NCI-H526 treated with DMSO at 0.1 percent for 48 hours (cell line): ENCODE results near the gene MYL4.
"Not testable (repeated sequence)": the region's sequence is repeated elsewhere in the genome, so short reads cannot be mapped to it uniquely, and the experiment has no call there.

Source experiments
- DNase-seq: peaks from one replicate; lab custom pipeline; 2025; lab: John Stamatoyannopoulos, UW

The MYL4 gene

DNA sequence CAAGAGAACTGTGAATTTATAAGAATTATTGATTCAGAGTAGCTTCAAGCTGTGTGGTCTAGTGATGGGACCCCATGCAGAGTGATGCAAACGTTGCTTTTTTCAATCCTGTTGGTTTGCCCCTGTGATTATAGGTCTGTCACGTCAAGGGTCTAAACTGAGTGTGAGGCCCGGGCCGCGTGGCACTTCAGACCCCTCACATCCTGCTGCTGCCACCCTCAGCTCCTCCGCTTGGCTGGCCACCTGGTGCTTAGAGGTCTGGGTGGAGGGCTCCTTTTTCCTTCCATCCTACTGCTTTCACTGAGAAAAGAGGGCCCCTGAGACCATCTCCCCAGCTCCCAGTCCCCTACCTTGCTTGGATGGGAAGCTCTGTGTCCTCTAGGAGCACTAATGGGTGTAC is 12.0 kb downstream of the MYL4 start:
- DNase-seq = no peak

DNA sequence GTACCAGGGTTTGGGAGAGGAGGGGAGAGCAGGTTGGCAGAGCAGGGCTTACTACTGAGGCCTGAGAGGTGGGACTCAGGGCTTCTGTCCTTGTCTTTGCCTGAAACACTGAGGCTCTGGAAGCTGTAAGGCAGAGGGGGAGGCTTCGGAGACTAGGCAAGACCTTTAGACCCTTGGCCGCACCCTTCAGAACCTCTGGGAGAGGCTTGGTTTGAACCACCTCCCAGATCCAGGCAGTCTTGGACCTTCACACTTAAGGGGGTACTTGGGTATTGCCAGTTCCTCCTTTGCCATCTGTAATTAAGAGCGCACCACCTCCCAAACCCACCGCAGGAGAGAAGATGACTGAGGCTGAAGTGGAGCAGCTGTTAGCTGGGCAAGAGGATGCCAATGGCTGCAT is 12.9 kb downstream of the MYL4 start:
- DNase-seq = no peak

DNA sequence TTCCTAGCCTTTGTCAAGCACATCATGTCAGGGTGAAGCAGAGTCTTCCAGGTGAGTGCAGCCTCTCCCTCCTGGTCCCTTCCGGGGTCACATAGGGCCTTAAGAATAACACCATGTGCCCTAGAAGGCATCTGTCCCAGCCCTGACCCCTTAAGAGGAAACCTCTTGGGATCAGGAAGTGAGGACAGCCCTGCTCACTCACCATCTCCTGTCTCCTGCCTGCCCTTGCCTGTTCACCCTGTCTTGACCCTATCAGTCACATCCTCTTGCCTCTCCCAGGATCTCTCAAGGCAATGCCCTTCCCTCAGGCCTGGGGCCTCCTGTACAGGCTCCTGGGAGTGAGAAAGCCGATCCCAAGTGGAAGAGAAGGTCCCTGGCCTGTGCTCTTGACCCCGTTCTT is 13.9 kb downstream of the MYL4 start:
- DNase-seq = no peak

DNA sequence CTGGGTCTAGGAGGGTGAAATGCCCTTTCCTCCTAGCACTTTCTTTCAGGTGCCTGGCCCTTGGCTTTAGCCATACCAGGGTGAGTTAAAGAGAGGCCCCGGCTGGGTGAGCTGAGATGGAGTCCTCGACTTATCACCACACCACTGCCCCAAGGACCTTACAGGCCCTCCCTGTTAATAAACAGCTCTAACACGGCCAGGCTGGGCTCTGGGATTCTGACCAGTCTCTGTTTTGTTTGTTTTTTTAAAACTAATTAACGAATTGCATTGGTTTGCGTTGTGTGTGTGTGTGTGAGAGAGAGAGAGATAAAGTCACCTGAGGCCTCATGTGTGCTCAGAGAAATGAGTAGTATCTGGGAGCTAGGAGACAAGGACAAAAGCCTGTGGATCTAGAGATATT is 14.3 kb downstream of the MYL4 start:
- DNase-seq = no peak

DNA sequence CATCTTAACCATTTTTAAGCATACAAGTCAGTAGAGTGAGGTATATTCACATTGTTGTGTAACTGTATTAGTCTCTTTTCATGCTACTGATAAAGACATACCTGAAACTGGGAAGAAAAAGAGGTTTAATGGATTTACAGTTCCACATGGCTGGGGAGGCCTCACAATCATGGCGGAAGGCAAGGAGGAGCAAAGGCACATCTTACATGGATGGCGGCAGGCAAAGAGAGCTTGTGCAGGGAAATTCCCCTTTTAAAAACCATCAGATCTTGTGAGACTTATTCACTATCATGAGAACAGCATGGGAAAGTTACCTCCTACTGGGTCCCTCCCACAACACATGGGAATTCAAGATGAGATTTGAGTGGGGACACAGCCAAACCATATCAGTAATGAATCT is 14.9 kb downstream of the MYL4 start:
- not testable (repeated sequence) for DNase-seq

DNA sequence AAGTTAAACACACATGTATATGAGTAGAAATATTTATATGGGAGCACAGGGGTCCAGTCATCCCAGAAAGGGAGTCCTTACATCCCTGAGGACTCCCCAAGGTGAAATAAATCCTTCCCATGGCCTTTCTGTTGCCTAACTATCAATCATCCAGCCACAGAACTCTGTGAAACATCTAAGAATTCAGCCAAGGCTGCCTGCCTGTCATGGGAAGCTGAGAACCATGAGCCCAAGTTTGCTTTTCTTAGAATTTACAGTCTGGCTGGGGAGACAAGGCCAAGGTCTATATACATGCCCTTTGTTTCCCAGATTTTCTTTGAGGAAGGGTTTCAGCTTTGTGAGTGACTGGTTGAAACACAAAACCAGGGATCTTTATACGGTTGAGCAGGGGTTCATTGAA is 15.8 kb downstream of the MYL4 start:
- no peak for DNase-seq

DNA sequence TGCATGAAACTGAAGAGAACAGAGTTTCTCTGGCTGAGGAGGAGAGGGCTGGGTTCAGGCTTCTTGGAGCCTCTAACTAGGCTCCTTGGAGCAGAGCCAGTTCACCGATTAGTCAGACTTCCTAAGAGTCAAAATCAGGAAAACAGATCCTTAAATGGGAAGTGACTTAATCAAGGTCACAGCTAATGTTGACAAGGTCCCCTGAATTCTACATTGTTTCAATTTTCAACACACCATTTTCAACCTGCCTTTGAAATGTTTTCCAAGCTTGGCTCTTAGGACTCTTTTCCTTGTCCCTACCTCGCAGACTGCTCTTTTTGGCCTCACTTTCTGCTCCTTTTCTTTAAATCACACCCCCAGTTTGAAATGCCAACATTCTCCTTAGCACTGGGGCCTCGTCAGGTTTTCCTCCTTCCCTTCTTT is 16.3 kb downstream of the MYL4 start:
- no peak for DNase-seq

DNA sequence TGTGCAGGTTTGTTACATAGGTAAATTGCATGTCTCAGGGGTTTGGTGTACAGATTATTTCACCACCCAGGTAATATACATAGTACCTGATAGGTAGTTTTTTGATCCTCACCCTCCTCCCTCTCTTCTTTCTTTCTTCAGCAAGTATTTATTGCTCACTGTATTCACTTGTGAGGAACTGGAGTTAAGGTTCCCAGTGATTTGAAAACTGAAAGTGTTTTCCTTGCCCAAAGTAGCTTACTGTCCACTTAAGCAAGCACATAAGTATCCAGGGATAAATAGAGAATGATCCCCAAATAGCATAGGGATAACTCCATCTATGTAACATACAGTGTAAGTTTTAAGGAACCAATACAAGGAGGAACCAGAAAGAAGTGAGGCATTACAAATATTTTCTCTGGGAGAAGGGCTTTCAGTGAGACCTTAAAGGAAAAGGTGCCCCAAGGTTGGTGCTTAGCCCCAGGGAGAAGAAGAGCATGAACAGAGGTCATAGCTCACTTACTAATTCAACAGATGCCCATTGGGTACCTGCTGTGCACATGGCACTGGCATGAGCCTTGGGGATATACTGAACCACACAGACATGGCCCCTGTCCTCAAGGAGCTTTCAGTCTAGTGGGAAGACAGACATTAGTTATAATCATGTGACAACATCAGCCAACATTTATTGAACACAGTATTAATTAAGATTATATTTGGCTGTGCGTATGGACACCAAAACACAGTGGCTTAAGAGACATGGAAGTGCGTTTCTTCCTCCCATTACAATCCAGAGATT is 17.0 kb downstream of the MYL4 start:
- DNase-seq = no peak

DNA sequence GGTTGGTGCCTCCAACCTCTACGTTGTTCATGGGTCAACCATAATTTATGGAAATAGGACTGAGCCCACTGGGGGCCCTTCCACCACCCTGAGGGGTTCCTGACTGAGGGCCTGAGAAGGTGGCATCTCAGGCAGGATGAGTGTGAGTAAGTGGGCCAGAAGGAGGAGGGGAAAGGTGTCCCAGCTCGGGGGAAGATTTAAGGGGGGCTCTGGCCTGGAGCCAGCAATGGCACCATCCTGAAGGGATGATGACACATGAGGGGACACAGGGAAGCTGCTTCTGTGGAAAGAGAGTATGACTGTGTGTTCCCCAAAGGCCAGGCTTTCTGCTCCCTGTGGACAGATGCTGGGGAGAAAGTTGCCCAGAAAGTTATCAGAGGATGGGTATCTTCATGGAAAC is 18.7 kb downstream of the MYL4 start:
- no peak for DNase-seq

DNA sequence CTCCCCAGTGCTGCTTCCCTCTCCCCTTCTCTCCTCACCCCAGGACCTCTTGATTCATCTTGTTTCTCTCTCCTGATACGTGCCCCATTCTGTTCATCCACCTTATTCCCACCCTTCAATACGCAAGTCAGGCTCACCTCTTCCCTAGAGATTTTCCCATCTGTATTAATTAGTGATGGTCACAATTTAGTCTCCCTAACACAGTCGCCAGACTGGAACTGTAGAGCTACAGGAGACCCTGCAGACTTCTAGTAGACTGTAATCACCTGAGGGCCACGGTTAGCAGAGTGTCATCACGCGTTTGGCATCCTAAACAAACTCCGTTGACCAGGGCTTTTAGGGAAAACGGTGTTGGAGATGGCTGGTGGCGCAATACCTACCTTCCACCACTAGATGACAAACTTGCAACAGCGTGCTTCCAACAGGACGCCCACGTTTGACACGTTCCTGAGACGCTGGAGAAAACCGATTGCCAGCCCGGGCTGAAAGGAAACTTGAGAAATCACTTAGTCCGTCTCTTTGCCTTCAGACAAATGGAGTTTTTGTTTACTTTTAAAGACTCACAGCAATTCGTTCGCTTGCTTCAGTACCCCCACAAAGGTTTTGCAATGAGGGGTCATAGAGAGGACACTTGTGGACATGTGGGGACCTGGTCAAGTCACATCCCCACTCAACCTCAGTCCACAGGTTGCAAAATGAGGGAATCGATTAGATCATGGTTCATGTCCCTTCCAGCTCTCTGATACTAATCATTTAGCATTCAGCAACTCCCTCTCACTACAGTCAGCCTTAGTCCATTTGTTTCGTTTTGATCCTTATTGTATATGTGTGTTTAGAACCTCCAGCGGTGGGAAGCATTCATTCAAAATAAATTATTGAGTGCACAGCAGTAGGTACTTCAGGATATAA is 20.6 kb downstream of the MYL4 start:
- peak; percentile 83 for DNase-seq

DNA sequence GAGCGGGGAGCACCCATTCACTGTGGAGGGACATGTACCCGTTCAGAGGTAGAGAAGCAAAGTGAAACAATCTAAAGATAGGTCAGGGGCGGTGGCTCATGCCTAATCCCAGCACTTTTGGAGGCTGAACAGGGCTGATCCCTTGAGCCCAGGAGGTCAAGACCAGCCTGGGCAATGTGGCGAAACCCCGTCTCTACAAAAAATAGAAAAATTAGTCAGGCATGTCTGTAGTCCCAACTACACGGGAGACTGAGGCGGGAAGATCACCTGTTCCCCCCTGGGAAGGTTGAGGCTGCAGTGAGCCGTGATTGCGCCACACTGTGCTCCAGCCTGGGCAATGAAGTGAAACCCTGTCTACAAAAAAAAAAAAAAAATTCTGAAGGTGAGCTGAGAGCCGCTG is 21.7 kb downstream of the MYL4 start:
- DNase-seq = no peak

DNA sequence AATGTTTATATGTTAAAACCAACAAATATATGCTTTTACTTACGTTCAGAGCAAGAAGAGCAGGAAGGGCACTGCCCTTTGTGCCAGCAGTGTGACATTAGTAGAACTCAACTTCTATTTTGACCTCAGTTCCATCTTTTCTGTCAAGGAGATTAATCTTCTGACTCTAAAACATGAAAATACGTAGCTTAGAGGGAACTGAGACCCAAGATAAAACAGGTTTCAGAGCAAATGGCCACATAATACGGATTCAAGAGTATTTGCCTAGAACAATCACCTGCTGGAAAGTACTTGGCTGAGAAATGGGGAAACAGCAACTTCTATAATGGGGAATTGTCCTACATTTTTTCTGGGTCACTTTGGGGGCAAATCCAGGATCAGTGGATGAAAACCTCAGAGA is 22.2 kb downstream of the MYL4 start:
- DNase-seq = no peak

DNA sequence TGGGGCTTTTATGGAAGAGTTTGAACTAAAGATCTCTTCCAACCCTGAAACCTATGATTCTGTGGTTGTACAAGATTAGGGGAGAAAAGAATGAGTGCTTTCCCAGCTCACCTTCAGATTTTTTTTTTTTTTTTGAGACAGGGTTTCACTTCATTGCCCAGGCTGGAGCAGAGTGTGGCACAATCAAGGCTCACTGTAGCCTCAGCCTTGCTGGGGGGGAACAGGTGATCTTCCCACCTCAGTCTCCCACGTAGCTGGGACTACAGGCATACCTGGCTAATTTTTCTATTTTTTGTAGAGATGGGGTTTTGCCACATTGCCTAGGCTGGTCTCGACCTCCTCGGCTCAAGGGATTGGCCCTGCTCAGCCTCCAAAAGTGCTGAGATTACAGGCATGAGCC is 22.7 kb downstream of the MYL4 start:
- DNase-seq = no peak

DNA sequence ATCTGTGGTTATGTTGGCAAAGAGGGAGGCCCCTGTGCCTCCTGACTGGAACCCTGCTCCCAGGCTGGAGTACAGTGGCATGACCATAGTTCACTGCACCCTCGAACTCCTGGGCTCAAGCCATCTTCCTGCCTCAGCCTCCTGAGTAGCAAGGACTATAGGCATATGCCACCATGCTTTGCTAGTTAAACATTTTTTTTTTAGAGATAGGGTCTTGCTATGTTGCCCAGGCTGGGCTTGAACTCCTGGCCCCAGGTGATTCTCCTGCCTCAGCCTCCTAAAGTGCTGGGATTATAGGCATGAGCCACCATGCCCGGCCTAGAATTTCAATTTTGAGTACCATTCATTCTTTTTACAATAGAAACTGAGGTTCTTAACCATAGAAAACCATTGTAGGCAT is 23.3 kb downstream of the MYL4 start:
- DNase-seq = no peak

DNA sequence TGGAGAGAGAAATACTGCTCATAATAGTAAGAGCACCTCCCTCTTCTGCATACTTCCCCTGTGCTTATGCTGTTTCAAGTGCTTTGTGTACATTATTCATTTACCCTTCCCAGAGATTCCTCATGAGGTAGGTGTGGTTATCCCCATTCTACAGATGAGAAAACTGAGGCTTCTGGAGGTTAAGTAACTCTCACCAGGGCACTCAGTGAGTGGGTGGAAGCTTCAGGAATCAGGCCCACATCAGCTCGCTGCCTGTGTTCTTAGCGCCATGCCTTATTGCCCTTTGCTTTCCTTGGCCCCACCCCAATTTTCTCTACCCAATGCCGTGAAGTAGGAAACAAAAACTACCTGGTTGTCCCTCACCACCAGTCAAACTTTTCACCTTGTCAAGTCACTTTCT is 26.4 kb downstream of the MYL4 start:
- DNase-seq = no peak

DNA sequence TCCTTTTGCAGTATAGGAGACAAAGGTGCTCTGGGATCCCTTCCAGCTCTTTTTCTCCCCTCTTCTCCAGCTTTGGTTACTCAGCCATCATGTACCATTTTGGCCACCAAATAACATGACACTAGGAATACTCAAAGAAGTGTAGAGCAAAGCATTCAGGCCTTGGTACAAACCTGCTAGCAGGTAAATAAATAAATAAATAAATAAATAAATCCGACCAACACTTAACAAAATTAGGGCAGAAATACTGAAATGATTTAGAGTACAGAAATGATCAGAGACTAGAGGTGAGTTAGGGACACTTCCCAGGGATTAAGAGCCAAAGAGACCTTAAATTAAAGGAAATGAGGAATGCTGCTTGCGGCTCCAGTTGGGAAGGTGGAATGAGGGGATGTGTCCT is 26.8 kb downstream of the MYL4 start:
- no peak for DNase-seq

DNA sequence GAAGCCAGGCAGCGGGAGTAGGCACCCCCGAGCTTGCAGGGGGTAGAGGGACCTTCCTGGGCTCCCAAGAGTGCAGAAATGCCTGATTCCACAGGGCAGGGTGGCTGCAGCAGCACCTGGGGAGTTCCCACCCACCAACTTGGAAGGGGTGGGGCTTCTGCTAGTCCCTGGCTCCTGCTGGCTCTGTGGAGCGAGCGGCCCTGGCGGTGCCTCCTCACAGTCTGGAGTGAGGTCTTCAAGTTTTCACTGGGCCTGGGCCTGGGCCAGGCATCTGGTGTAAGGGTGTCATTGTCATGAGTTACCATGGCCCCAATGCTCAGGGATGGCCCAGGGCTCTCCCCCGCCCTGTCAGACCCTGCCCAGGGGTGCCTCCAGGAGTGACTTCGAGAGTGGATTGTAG is 28.7 kb downstream of the MYL4 start:
- no peak for DNase-seq

DNA sequence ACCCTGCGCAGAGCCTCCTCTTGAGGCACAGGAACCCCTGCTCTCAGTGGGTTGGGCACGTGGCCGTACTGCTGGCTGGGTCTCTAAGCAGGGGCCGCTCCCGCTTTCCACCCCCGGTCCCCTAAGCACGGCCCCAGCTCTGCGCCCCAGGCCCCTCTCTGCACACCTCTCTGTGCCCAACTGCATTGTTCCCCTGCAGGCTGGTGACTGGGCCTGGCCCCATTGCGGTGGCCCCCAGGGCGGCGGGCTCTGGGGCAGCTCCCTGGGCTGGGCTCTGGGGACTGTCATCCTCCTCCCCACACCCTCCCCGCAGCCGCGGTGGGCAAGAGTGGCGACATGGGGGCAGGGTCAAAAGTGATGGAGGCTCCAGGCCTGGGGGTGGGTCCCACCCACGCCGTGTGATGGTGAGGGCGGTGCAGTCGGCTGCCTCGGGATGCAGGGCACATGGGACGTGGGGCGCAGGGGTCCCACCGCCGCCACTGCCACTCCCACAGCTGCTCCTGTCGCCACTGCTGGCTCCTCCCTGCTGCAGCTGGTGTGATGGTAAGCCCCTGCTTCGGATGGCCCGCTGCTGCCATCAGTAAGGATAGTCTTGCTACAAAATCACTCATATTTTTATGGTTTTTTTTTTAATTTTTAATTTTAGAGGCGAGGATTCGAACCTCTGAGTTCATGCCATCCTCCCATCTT is 29.3 kb downstream of the MYL4 start:
- DNase-seq = no peak

DNA sequence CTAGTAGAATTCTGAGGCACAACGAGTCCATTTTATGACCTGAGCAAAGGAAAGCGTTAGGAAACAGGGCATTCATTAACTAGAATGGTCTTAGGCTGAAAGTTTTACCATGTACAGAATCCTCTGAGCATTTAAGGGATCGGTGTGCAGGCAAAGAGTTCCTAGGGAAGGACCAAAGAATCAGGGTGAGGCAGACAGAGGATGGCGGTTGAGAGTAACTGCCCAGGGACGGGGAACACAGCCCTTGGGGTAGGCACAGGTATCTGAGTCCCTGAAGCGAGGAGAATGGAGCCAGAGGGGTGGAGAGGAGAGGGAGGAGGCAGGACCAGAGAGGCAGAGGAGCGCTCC is 30.4 kb downstream of the MYL4 start:
- DNase-seq = no peak

DNA sequence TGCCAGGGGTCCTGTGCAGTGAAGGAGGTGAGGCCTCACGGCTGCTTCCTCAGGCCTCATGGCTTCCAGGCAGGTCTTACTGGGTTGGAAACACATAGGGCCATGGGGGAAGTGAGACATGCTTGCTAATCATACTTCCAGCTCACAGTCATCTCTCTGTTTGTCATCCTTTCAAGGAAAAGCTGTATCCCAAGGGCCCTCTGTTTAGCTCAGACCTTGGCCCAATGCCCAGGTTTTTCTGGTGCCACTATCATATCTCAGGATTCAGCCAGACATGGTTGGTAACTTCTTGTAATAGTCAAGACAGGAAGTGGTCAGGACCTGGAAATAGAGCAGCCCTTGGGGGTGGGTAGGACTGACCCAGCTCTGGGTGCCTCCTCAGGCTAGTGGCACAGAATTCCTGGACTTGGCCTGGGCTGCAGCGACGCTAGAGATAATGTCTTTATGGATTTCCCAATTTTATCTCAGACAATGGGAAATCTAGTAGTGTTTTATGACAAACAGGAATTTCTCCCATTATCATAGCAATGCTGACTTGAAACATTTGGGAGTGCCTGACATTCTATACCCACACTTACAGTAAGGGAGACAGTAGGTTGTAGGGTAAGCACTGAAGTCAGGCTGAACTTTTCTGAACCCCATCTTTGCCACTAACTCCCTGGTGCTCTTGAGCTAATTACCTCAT is 31.0 kb downstream of the MYL4 start:
- DNase-seq = no peak

DNA sequence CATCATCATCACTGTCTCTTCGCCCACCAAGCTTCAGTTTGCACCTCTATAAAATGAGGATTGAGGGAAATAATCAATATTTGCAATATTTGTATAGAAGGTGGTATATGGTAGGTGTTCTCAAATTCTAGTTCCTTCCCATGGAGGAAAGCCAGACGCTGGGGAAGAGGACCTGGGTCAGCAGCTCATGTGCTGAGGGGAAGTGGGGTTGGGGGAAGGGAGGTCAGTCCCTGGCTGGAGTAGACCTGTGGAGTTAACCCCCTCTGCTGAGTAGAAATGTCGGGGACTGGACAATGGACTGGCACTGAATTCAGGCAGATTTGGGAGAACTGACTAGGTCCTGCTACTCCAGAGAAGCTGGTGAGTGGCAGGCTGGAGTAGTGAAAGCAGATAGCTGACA is 31.7 kb downstream of the MYL4 start:
- DNase-seq = no peak

DNA sequence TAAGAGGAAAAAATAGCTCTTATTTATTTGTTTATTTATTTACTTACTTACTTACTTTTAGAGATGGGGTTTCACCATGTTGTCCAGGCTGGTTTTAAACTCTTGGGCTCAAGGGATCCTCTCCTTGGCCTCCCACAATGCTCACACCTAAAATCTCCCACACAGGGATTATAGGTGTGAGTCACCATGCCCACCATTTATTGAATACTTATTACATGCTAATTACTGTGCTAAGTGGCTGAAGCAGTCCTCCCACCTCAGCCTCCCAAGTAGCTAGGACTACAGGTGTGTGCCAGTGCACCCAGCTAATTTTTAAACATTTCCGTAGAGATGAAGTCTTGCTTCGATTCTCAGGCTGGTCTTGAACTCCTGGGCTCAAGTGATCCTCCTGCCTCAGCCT is 33.5 kb downstream of the MYL4 start:
- DNase-seq = no peak
